Right atrium auricular region (tissue), 2 donors: Measurements from ENCODE around the gene PTK6. TPM values are rescaled to one million over a fixed set of nuclear protein-coding genes. Genes with fewer than 3 reads are reported as not detected.
A peak's percentile ranks its signal among the peaks of the same experiment; 100 is the strongest.
"Not testable (repeated sequence)": the region's sequence is repeated elsewhere in the genome, so short reads cannot be mapped to it uniquely, and the experiment has no call there.

Experiments
- DNase-seq: peaks from one replicate; pipeline ENCODE4 v3.0.0-alpha.2; 2019; ENCODE audit warnings: low spot score
- H3K27ac ChIP-seq, 2 donors: fragments of 200-600 bp; sonication (generic); 1 replicate in 1 of 2; 2 replicates in 1 of 2; pipeline ENCODE4 v1.5.1; 2016 to 2019
- H3K27me3 ChIP-seq, 2 donors: fragments of 200-600 bp; sonication (generic); one replicate each; pipeline versions ENCODE4 v1.5.1 to v1.6.0; 2017 to 2019
- H3K36me3 ChIP-seq: fragments of 200-600 bp; sonication (generic); one replicate; pipeline ENCODE4 v1.5.1; 2016
- H3K4me1 ChIP-seq, 2 donors: fragments of 200-600 bp; sonication (generic); one replicate each; pipeline versions ENCODE4 v1.5.1 to v1.6.0; 2017 to 2019
- H3K4me3 ChIP-seq, 2 donors: fragments of 200-600 bp; sonication (generic); 1 replicate in 1 of 2; 2 replicates in 1 of 2; pipeline ENCODE4 v1.5.1; 2017 to 2019; ENCODE audit warnings: mild to moderate bottlenecking in 1 of 2, moderate library complexity in 1 of 2
- H3K9me3 ChIP-seq, 2 donors: fragments of 200-600 bp; sonication (generic); one replicate each; pipeline ENCODE4 v1.5.1; 2019
- total RNA-seq, 2 donors: library from RNA; depleted of rRNA; stranded (reverse); fragments of >200 nt; gene quantifications; one replicate each; pipeline ENCODE4 v1.1.0, GENCODE V29; 2016
- TF ChIP-seq, protein P1 (sequence below), 2 donors: fragments of 200-600 bp; sonication (generic); IDR thresholded peaks; one replicate each; pipeline ENCODE4 v1.5.1; 2019; ENCODE audit warnings: antibody characterized with exemption in 2 of 2

PTK6 gene
- total RNA-seq, 2 donors from 2014 or later = not detected

DNA sequence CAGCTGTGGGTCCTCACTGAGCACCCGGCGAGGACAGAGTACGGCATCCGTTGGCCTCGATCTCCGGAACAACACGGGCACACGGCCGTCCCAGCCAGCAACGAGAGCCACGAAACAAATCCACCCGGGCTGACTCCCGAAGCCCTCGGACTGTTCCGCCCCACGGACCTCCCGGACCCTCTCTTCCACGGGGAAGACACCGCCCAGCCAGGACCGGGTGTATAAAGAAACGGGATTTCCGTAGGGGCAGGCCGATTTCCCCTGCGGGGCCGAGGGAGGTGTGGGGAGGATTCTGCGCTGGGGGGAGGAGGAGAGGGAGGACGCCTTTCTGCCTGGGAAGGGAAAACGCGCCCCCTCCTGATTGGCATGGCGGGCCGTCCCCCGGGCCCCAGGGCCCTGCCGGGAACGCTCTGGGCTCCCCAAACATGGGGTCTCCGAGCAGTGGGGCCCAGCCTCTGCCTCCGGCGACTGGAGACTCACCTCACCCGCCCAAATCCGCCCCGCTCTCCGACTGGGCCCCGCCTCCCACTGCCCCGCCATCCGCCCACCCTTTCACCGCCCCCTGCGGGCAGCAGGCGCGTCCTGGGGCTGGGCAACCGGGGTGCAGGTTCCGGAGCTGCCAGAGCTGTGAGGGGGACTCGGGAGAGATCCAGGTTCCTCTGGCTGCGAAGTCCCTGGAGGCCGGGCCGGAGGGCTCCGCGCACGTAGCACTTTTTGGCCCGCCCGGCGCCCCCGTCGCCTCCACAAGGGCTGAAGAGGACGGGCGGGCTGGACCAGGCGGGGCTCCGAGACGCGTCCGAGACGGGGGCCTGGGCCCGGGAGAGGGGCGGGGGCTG is 17.3 kb downstream of the PTK6 start:
- Histone ChIP-seq H3K36me3 (no peaks in the 10 kb centered on the region), H3K9me3 (no peaks in the 10 kb centered on the region), H3K4me3 (peak overlapping the region; percentile 78 to 87), H3K27me3 (no peaks in the 10 kb centered on the region), H3K4me1 (peaks cover 0 to 33% of the 10 kb centered on the region in 2 donors), H3K27ac (peak overlapping the region; percentile 93)
- TF ChIP-seq, protein P1, sequence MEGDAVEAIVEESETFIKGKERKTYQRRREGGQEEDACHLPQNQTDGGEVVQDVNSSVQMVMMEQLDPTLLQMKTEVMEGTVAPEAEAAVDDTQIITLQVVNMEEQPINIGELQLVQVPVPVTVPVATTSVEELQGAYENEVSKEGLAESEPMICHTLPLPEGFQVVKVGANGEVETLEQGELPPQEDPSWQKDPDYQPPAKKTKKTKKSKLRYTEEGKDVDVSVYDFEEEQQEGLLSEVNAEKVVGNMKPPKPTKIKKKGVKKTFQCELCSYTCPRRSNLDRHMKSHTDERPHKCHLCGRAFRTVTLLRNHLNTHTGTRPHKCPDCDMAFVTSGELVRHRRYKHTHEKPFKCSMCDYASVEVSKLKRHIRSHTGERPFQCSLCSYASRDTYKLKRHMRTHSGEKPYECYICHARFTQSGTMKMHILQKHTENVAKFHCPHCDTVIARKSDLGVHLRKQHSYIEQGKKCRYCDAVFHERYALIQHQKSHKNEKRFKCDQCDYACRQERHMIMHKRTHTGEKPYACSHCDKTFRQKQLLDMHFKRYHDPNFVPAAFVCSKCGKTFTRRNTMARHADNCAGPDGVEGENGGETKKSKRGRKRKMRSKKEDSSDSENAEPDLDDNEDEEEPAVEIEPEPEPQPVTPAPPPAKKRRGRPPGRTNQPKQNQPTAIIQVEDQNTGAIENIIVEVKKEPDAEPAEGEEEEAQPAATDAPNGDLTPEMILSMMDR (IDR thresholded peaks at IDR 0.05) = peak; percentile 28 to 68
- no peak for DNase-seq

DNA sequence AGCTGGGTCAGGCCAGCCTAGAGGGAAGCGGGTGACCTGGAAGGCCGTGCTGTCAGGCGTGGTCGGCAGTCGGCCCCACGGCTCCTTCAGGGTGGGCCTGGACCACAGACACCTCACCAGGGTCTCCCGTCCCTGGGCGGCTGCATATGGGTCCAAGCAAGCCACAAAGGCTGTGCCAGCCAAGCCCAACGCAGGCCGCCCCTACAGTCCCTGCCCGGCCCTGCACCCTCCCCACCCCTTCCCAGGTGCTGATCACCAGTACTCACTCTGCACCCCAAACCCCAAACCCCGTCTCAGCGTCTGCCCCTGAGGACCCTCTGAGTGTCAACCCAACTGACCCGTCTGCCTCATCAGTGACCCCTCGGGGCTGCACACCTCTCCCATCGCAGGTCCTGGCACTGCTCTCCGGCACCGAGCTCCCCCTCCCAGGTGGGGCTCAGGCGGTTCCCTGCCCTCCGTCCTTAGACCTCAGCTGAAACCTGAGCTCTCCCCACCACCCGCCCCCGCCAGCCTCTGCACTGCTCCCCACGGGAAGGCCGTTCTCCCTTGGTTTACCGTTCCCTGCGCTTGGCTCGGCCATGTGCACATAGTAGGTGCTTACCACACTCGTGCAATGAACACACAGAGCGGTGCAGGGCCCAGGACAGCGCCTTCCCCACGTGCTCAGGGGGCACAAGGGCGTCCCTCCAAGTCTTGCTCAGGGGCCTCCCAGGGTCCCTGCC is 18.1 kb downstream of the PTK6 start:
- Histone ChIP-seq H3K9me3 (no peaks in the 10 kb centered on the region), H3K4me1 (peaks cover 0 to 33% of the 10 kb centered on the region in 2 donors), H3K4me3 (peak overlapping the region; percentile 78 to 87), H3K36me3 (no peaks in the 10 kb centered on the region), H3K27me3 (no peaks in the 10 kb centered on the region), H3K27ac (peak overlapping the region in 1 of 2 donors; percentile 93)
- no peak for DNase-seq
- TF ChIP-seq, protein P1 (IDR thresholded peaks at IDR 0.05) = no peak

DNA sequence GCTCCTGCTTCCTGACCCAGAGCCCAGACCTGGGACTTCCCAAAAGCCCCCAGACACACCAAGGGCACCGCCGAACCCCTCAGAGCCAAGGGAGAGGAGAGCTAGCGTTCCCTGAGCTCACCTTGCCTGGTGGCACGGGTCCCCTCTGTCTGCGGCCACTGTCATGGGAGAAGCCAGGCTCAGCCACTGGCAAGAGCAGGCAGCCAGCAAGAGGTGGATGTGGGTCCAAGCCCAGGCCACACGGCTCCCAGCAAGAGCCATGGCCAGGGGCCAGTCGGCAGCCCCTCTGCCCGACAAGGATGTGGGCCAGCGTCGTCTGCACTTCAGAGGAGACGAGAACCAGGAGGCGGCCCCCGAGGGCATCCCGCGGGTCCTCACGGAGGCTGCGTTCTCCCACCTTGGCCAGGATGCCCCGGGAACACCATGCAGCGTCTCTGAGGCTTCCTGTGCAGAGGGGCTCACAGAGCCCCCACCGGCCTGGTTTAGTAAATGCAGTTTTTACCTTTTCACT is 18.8 kb downstream of the PTK6 start:
- H3K36me3 ChIP-seq = no peaks in the 10 kb centered on the region
- H3K4me3 ChIP-seq = no peak overlapping the region
- DNase-seq = no peak

DNA sequence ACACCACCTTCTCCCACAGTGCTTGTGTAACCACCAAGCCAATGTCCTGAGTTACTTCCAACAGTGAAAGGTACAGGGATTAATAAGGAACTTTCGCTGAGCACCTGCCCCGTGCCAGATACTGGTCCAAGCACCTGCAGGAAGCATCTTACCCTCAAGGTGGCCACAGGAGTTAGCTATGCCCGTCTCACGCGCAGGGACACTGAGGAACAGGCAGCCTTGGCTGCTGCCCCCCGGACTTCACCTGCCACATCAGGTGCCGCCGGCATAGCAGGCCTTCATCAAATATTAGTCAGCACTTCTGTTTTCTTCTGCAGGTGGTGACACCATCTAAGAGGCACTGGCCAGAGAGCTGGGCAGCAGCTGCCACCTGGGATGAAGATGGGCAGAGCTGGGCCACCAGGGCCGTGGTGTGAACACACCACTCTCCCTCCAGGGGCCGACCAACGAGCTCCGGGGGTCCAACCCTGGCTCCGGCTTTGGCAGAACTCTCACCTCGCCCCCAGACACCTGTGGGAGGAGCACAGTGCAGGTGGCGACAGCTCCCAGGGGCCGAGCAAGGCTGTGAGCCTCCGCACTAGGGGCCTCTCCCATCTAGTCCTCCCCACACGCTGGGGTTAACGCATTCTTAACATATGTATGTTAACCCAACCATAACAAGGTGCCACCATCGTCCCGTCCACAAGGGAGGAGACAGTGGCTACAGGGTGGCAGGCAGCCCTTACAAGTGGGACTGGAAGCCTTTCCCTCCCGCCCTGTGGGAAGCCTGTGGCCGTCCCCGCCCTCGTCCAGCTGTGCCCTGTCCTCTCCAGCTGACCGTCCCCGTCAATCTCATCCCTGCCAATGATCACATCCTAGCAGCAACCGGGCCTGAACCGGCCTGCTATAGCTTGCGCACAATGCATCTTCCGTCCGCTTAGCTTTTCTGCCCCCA is 19.5 kb downstream of the PTK6 start:
- H3K4me1 ChIP-seq = peaks cover 0 to 27% of the 10 kb centered on the region in 2 donors
- no peak overlapping the region for H3K4me3 ChIP-seq
- no peaks in the 10 kb centered on the region for H3K9me3 ChIP-seq
- TF ChIP-seq, protein P1 (IDR thresholded peaks at IDR 0.05) = no peak
- no peaks in the 10 kb centered on the region for H3K36me3 ChIP-seq
- H3K27me3 ChIP-seq = no peaks in the 10 kb centered on the region
- H3K27ac ChIP-seq = no peak overlapping the region
- no peak for DNase-seq

More for the DNA sequence above, 18.8 kb downstream of the PTK6 start:
- H3K9me3 ChIP-seq = no peaks in the 10 kb centered on the region
- peaks cover 0 to 33% of the 10 kb centered on the region in 2 donors for H3K4me1 ChIP-seq
- no peaks in the 10 kb centered on the region for H3K27me3 ChIP-seq
- no peak overlapping the region for H3K27ac ChIP-seq
- TF ChIP-seq, protein P1 (IDR thresholded peaks at IDR 0.05) = no peak

DNA sequence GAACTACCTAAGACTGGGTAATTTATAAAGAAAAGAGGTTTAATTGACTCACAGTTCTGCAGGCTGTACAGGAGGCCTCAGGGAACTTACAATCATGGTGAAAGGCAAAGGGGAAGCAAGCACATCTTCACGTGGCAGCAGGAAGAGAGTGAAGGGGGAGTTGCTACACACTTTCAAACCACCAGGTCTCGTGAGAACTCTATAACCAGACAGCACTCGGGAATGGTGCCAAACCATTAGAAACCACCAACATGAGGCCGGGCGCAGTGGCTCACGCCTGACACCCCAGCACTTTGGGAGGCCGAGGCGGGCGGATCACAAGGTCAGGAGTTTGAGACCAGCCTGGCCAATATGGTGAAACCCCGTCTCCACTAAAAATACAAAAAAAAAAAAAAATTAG is 22.7 kb downstream of the PTK6 start:
- not testable (repeated sequence) for DNase-seq, H3K36me3 ChIP-seq, H3K4me3 ChIP-seq, H3K27ac ChIP-seq, H3K27me3 ChIP-seq, H3K4me1 ChIP-seq, H3K9me3 ChIP-seq
